Skeletal muscle cell (primary cell): ENCODE results near the gene ALG1L2.
"Not testable (repeated sequence)": the region's sequence is repeated elsewhere in the genome, so short reads cannot be mapped to it uniquely, and the experiment has no call there.

Experiments
- DNase-seq: peaks from one replicate; pipeline ENCODE4 v3.0.0-alpha.2; 2010; ENCODE audit warnings: low read depth
- H3K4me3 ChIP-seq: 2 replicates; pipeline ENCODE4 v1.5.1; 2011; ENCODE audit warnings: low read depth, mild to moderate bottlenecking, control low read depth, low read length, moderate library complexity

Gene ALG1L2

GRCh38 chr3:130115400-130115799, 33.8 kb downstream of the ALG1L2 start:
- not testable (repeated sequence) for H3K4me3 ChIP-seq, DNase-seq

- DNase-seq, result no peak
- H3K4me3 ChIP-seq, result no peak overlapping the region
Measured at GRCh38 chr3:130117933-130118332, 36.3 kb downstream of the ALG1L2 start.

GRCh38 chr3:130119824-130120223, 38.2 kb downstream of the ALG1L2 start:
- not testable (repeated sequence) for DNase-seq, H3K4me3 ChIP-seq

DNA sequence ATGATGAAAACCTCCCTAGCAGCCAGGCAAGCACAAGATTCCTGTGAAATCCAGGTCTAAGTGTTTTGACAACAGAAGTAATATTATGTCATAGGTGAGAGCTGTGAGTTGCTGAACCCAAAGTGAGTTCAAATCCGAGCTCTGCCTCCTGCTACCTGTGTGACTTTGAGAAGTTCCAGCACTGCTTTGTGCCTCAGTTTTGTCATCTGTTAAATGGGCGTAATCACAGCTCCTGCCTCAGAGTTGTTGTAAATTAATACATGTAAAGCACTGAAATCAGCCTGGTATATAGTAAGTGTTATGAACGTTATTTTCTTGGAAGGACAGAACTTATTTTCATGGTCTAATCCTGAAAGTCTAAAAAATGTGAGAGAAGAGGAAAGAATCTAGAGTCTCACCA, 38.7 kb downstream of the ALG1L2 start:
- H3K4me3 ChIP-seq, DNase-seq: not testable (repeated sequence)

- peak; percentile 33 for DNase-seq
- not testable (repeated sequence) for H3K4me3 ChIP-seq
Measured at GRCh38 chr3:130122891-130123775, 41.5 kb downstream of the ALG1L2 start.

DNA sequence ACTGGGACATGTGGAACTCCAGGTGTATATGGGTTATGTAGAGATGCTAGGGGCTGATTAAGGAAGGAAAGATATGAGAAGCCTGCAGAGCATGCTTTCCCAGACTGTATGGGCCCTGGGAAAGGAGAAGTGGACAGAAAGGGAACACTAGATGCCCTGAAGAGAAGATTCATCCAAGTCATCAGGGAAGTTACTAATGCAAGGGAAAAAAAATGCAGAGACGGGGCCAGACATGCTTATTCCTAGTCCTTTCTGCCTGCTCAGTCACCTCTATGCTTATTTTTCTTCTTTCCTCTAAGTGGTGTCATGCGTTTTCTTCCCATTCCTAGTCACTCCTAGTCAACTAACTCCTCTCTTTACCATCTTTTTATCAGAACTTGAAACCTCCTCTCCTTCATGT, 43.8 kb downstream of the ALG1L2 start:
- not testable (repeated sequence) for DNase-seq

GRCh38 chr3:130136337-130136736, 54.7 kb downstream of the ALG1L2 start:
- not testable (repeated sequence) for DNase-seq, H3K4me3 ChIP-seq

More for the DNA sequence above, 43.8 kb downstream of the ALG1L2 start:
- H3K4me3 ChIP-seq, result not testable (repeated sequence)

DNA sequence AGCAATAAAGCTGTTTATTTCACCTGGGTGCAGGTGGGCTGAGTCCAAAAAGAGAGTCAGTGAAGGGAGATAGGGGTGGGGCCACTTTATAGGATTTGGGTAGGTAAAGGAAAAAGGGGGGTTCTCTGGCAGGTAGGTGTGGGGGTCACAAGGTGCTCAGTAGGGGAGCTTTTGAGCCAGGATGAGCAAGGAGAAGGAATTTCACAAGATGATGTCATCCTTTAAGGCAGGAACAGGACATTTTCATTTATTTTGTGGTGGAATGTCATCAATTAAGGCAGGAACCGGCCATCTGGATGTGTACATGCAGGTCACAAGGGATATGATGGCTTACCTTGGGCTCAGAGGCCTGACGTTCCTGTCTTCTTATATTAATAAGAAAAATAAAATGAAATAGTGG, 56.1 kb downstream of the ALG1L2 start:
- not testable (repeated sequence) for DNase-seq, H3K4me3 ChIP-seq

DNA sequence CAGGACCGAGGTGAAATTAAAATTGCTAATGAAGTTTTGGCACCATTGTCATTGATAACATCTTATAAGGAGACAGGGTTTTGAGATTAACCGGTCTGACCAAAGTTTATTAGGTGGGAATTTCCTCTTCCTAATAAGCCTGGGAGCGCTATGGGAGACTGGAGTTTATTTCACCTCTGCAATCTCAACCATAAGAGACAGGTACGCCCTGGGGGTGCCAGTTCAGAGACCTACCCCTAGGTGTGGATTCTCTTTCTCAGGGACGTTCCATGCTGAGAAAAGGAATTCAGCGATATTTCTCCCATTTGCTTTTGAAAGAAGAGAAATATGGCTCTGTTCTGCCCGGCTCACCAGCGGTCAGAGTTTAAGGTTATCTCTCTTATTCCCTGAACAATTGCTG, 57.4 kb downstream of the ALG1L2 start:
- not testable (repeated sequence) for DNase-seq, H3K4me3 ChIP-seq

GRCh38 chr3:130140756-130141155, 59.1 kb downstream of the ALG1L2 start:
- DNase-seq, result peak; percentile 25
- not testable (repeated sequence) for H3K4me3 ChIP-seq

DNA sequence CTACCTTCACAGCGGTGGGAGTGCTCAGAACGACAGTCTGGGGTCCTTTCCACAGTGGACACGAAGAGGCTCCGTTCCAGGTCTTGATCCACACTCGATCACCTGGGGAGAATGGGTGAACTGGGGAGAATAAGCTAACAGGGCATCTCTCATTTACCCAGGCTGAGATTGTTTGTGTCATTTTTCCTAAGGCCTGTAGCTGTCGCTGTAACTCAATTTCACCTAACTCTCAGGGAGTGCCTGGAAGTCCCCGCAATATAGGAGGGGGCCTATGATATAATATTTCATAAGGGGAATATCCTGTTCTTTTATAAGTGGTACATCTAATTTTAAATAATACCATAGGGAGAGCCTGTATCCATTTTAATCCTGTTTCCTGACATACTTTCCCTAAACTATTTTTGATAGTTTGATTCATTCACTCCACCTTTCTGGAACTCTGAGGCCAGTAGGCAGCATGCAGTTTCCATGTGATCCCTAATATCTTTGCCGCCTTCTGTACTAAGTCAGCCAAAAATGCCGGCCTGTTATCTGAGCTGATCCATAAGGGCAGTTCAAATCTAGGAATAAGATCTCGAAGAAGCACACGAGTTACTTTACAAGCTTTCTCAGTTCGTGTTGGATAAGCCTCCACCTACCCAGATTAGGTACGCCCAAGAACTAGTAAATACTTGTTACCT, 62.2 kb downstream of the ALG1L2 start:
- DNase-seq, H3K4me3 ChIP-seq: not testable (repeated sequence)

- not testable (repeated sequence) for DNase-seq, H3K4me3 ChIP-seq
Measured at GRCh38 chr3:130144328-130144650, 62.7 kb downstream of the ALG1L2 start.

DNA sequence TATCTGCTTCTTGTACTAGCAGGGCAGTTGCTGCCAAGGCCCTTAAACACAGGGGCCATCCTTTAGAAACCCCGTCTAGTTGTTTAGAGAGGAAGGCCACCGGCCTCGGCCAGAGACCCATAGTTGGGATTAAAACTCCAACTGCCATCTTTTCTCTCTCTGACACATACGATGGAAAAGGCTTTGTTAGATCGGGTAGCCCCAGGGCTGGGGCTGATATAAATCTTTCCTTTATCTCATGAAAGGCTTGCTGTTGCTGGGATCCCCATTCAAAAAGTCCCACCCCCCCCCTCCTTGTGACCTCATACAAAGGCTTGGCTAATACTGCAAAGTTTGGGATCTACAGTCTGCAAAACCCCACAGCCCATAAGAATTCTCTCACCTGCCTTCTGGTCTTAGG, 63.8 kb downstream of the ALG1L2 start:
- not testable (repeated sequence) for DNase-seq, H3K4me3 ChIP-seq

DNA sequence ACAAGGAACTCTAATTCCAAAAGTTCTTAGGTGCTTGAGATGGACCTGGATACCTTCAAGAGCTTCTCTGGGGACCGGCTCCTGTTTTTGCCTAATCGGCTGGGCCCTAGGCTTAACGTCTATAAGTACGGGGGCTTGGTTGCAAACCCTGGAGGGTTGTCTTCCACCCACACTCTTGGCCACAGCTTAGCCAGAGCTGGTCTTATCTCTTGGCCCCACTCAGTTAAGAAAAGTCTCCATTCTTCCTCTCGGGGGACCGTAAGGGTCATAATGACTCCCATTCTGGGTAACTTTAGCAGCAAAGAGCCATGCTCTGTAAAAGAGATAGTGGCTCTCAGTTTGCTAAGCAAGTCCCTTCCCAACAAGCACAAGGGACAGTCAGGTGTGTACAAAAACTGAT, 64.8 kb downstream of the ALG1L2 start:
- DNase-seq, H3K4me3 ChIP-seq: not testable (repeated sequence)
